Stimulated activated CD8-positive, alpha-beta memory T cell treated with anti-CD3 and anti-CD28 coated beads, Interleukin-4, amount 100 ng/mL, for 4 hours (primary cell): ENCODE data around the gene USP3.
"Not testable (repeated sequence)": the region's sequence is repeated elsewhere in the genome, so short reads cannot be mapped to it uniquely, and the experiment has no call there.

Source experiments
- DNase-seq, 2 donors: peaks; one replicate each; pipeline ENCODE4 v3.0.0-alpha.2; 2020; ENCODE audit warnings: low read depth in 2 of 2, low spot score in 1 of 2

The USP3 gene

GRCh38 chr15:63509955-63510940, 5.9 kb downstream of the USP3 start:
- DNase-seq = no peak

GRCh38 chr15:63512148-63512547, 7.8 kb downstream of the USP3 start:
- no peak for DNase-seq

GRCh38 chr15:63513271-63513670, 8.9 kb downstream of the USP3 start:
- DNase-seq = no peak

- DNase-seq = no peak
Observed at GRCh38 chr15:63513728-63514127, 9.3 kb downstream of the USP3 start.

GRCh38 chr15:63514531-63514943, 10.1 kb downstream of the USP3 start:
- no peak for DNase-seq

GRCh38 chr15:63517202-63517601, 12.8 kb downstream of the USP3 start:
- no peak for DNase-seq

GRCh38 chr15:63517628-63518027, 13.2 kb downstream of the USP3 start:
- DNase-seq = no peak

- DNase-seq = no peak
Observed at GRCh38 chr15:63519041-63519440, 14.6 kb downstream of the USP3 start.

- DNase-seq = no peak
Observed at GRCh38 chr15:63519548-63520178, 15.3 kb downstream of the USP3 start.

GRCh38 chr15:63520462-63520861, 16.1 kb downstream of the USP3 start:
- not testable (repeated sequence) for DNase-seq

- DNase-seq = no peak
Observed at GRCh38 chr15:63522225-63522578, 17.8 kb downstream of the USP3 start.

GRCh38 chr15:63523306-63523990, 19.1 kb downstream of the USP3 start:
- no peak for DNase-seq

GRCh38 chr15:63524316-63525015, 20.1 kb downstream of the USP3 start:
- no peak for DNase-seq

- DNase-seq = no peak
Observed at GRCh38 chr15:63526401-63526800, 22.0 kb downstream of the USP3 start.

- DNase-seq = no peak
Observed at GRCh38 chr15:63528138-63528659, 23.8 kb downstream of the USP3 start.

GRCh38 chr15:63530235-63530634, 25.8 kb downstream of the USP3 start:
- no peak for DNase-seq

GRCh38 chr15:63530752-63531299, 26.4 kb downstream of the USP3 start:
- DNase-seq = no peak

GRCh38 chr15:63531586-63531985, 27.2 kb downstream of the USP3 start:
- no peak for DNase-seq

GRCh38 chr15:63532307-63532744, 27.9 kb downstream of the USP3 start:
- DNase-seq = no peak

- not testable (repeated sequence) for DNase-seq
Observed at GRCh38 chr15:63534888-63535287, 30.5 kb downstream of the USP3 start.

GRCh38 chr15:63535689-63536088, 31.3 kb downstream of the USP3 start:
- no peak for DNase-seq
